Measurements from ENCODE around the gene NDUFB10.

Gene NDUFB10

DNA sequence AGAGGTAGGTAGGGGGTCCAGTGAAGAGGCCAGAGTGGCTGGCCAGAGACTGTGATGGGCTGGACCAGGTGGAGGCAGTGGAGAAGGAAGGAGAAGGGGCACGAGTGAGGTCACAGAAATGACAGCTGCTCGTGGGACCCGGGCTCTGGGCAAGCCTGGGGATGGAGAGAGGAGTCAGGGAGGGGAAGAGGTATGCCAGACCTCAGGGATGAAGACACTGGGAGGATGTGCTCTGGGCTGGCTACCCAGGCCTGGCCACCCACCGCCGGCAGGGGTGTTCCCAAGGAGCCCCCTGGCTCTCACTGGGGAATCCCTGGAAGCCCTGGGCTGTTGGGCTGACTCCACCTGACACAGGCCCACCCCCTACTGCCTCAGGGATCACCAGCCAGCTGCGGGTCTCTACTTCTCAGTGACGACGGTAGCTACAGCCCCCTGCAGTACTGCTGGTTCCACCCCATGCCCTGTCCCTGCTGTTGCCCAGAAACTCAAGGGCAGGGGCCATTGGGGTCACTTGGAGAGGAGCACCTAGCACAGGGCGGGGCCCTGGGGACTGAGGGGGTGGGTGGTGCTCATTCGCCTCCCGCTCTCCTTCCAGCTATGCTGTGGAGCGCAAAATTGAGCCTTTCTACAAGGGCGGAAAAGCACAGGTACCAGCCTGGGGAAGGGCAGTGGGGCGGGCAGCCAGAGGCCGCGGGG lies 14.3 kb downstream of the NDUFB10 start:
- no peak for DNase-seq

DNA sequence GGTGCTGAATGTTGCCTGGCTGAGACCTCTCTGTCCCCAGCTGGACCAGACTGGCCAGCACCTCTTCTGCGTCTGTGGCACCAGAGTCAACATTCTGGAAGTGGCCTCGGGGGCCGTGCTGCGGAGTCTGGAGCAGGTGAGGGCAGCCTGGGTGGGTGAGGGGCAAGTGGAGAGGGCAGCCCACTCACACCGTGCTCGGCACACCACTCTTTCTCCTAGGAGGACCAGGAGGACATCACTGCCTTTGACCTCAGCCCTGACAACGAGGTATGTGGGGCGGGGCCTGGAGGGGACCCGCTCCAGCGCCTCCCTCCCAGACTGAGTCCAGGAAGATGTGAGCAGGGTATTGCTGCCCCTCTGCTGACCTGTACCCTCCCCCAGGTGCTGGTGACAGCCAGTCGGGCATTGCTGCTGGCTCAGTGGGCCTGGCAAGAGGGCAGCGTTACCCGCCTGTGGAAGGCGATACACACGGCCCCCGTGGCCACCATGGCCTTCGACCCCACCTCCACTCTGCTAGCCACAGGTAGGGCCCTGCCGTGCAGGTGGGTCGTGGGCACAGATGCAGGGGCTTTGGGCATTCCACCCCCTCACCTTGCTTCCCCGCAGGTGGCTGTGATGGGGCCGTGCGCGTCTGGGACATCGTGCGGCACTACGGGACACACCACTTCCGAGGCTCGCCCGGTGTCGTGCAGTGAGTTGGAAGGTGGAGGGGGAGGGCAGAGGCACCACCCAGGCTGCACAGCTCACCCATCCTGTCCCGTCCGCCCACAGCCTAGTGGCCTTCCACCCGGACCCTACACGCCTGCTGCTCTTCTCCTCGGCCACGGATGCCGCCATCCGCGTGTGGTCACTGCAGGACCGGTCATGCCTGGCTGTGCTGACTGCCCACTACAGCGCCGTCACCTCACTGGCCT lies 15.1 kb downstream of the NDUFB10 start:
- DNase-seq, result no peak

DNA sequence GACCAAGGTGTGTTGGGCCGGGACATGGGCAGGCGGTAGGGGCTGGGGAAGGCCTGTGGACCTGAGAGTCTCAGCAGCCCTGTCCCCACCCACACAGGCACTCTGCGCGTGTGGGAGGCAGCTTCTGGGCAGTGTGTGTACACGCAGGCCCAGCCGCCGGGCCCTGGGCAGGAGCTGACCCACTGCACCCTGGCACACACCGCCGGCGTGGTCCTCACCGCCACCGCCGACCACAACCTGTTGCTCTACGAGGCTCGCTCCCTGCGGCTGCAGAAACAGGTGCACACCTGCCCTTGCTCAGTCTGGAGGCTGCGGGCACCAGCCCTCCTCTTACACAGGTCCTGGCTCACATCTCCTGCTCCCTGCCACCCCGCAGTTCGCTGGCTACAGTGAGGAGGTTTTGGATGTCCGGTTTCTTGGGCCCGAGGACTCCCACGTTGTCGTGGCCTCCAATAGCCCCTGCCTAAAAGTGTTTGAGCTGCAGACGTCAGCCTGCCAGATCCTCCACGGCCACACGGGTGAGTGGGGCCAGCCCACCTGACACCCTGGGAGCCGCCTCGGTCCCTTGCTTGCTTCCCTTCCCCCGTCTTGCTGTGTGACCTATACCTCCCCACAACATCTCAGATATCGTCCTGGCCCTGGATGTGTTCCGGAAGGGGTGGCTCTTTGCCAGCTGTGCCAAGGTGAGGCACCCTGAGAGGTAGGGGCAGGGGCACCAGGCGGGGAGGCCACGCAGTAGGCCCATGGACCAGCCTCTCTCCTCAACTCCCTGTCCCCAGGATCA lies 16.3 kb downstream of the NDUFB10 start:
- no peak for DNase-seq

DNA sequence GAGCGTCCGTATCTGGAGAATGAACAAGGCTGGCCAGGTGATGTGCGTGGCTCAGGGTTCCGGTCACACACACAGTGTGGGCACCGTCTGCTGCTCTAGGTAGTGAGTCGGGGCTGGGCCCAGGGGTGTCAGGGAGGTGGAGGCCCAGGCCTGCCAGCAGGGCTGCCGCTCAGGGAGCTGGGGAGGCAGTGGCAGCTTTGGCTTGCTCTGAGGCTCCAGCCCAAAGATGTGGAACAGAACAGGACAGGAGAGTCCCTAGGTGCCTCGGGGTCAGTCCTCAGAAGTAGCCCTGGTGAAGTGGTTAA lies 16.8 kb downstream of the NDUFB10 start:
- no peak for DNase-seq

DNA sequence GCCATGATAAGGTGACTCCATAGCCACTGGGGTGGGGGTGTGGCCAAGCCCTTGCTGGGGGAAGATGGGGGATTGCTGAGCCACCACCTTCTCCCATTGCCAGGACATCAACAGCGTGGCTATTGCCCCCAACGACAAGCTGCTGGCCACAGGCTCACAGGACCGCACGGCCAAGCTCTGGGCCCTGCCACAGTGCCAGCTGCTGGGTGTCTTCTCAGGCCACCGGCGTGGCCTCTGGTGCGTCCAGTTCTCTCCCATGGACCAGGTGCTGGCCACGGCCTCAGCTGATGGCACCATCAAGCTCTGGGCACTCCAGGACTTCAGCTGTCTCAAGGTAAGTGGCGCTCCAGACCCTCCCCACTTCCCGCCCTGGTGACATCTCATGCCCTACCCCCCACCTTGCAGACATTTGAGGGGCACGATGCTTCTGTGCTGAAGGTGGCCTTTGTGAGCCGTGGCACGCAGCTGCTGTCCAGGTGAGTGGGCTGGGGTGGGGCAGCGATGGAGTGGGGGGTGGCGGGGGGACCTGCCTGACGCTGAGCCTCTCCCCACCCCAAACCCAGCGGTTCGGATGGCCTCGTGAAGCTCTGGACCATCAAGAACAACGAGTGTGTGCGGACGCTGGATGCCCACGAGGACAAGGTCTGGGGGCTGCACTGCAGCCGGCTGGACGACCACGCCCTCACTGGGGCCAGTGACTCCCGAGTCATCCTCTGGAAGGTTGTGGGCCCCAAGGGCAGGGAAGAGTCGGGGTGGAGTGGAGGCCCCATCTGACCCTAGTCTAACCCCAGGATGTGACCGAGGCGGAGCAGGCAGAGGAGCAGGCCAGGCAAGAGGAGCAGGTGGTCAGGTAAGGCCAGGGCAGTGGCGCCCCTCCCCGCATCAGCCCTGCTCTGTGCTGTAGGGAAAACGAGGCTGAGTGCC lies 17.9 kb downstream of the NDUFB10 start:
- no peak for DNase-seq

DNA sequence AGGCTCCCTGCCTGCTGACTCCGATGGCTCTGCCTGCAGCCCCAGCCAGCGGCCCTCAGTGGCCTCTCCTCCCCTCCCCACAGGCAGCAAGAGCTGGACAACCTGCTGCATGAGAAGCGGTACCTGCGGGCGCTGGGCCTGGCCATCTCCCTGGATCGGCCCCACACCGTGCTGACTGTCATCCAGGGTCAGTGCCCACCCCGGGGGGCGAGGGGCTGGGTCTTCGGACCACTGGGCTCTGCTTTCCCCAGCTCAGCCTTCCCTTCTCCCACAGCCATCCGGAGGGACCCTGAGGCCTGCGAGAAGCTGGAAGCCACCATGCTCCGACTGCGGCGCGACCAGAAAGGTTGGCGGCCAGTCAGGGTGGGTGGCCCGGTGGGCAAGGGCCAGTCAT lies 18.5 kb downstream of the NDUFB10 start:
- DNase-seq, result no peak

DNA sequence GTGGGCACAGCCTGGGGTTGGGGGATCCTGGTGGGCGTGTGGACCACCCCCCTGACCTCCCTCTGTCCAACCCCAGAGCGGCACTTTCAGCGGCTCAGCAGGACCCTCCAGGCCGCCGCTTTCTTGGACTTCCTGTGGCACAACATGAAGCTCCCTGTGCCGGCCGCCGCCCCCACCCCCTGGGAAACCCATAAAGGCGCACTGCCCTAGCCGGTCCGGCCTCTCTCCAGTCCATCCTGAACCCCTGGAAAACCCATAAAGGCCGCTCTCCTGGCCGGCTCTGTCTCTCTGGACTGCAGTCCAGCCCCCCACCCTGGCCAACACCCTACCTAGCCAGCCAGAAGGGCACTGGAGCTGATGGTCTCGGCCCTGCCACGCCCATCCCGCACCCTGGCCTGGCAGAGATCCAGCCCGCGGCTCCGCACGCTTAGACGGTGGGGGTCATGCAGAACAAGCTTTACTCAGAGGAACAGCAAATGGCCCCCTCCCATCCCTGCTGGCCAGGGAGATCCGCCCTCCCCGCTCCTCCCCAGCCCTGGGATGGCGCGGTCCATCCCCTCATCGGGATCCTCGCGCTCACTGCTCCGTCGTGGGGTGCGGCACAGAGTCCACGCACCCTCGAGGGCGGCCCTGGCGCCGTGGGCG lies 19.3 kb downstream of the NDUFB10 start:
- DNase-seq, result no peak

DNA sequence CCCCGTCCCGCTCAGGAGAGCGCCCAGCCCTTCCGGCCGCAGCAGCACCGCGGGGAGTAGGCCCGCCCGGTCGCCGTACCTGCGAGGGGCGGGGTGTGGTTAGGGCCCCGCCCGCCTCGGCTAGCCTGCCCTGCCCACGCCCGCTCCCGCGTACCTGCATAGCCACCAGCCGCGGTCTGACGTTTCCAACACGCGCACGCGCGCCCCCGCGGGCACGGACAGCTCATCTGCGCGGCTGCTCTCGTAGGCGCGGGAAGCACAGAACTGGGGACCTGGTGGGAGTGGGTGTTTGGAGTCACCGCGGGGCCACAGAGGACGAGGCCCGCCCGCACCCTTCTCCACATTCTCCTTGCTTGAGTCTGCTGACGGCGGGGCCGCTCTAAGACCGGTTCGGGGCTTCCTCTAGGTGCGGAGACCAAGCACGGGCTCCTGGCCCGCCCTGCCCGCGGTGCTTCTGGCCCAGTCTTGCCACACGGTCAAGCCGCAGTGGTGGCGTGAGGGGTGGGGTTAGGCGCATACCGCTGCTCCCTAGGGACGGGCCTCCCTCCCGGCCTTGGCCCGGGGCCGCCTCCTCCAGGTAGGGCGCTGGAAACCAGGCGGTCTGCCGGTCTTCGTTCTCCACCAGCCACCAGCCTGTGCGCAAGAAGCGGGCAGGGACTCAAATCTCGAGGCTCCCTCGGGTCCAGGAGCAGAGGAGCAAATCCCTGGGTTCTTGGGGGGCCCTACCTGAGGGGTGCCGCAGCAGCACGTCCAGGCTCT lies 20.1 kb downstream of the NDUFB10 start:
- no peak for DNase-seq

DNA sequence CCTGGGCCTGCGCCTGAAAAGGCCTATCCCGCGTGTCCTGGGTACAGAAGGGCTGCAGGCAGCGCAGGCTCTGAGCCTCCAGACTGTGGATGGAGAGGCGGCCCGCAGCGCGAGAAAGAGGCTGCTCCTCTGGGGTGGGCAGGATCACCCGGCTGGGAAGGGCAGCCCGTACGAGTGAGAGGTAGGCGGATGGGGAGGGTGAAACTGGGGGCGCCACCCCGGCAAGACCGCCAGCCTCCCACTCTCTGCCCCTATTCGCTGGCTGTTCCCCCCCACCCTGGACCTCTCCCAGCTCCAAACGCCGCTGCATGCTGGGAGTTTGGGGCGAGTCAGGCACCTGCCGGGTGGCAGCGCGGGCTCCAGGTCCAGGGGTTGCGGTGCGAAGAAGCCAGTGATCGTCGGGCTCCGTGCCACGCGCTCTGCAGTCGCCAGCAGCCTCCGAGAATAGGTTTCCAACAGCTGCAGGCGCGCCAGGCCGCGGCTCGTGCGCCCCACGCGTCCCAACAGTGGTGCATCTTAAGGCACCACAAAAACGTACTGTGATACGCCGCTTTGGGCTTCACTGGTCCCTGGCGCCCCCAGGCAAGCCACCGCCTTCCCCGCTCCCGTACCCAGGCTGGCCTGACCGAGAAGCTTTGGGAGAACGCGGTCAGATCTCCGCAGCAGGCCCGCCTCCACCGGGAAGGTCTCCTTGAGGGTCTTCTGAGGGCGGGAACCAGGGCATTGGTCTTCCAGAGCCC lies 20.9 kb downstream of the NDUFB10 start:
- peak; percentile 78 for DNase-seq

DNA sequence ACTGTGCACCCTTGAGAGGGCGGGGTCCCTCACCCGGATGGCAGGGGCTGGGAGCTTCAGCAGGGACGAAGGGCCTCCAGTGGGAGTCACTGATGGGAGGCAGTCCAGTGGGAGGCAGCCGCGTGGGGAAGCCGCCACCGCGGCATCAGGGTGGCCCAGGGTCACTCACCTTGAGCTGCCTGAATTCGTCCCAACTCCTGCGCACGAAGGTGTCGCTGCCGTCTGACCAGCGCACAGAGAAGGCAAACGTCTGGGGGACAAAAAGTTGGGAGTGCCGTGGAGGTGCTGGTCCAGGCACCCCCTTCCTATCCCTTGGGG lies 21.4 kb downstream of the NDUFB10 start:
- no peak for DNase-seq

DNA sequence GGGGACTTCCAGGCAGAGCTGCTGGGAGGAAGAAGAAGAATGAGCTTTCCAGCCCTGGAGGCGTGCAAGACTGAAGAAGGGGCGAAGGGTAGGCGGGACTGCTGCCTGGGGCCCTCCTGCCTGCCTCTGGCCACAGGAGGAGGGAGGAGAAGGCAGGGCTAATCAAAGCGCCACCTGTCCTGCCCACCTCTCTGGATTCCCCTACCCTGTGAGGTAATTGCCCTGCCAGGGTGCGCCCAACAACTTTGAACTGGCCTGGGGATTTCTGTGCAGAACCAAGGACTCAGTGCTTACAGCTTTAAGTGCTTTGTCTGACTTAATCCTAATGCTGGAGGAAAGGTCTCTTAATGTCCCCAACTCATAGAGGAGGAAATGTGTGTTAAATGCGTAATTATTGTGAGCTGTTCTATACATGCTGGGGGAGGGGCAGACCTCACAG lies 22.1 kb downstream of the NDUFB10 start, which contains the start of gene NOXO1:
Gene NOXO1 (minus strand): TSS at position 72 of the 439 bp plus-strand sequence. CDS start 290 bp downstream, outside the sequence.
- peak; percentile 45 for DNase-seq

DNA sequence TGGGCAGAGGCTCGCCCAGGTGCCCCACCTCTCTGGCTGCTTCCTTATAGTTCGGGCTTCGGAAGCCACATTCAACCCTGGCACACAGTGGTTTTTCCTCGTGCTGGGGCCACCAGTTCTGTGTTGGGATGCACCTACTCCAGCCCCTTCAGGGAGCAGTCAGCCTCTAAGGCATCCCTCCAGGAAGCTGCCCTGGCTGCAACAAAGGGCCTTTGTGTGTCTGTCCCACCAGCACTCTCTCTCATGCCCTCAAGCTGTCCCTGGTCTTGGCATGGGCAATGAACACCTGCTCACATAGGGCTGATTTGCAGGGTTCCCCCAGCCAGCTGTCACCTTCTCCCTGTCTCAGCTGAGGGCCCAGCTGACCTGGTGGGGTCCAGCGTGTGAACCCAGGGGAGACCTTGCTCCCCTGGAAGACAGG lies 22.7 kb downstream of the NDUFB10 start:
- DNase-seq, result peak; percentile 37

DNA sequence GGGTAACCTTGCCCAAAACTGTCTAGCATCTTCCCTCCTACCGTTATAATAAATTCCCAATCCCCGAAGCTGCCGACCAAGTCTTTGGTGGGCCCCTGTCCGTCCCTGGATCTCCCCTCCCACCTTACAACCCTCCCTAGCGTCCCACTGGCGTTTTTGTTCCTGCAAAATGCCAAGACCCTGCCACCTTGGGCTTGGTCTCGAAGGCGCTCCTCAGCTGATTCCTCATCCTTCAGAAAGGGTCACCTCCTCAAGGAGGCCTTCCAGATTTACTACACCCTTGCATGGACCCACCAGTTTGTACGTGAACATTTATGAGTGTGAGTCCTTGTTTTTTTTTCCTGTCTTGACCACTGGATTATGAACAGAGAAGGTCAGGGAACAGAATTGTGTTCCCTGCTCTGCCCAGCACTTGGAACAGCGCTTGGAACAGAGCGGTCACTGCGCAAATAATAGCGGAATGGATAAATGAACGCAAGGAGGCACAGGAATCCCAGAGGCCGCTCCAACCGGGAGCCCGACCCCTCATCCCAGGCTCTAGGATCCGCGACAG lies 23.7 kb downstream of the NDUFB10 start:
- DNase-seq, result no peak

DNA sequence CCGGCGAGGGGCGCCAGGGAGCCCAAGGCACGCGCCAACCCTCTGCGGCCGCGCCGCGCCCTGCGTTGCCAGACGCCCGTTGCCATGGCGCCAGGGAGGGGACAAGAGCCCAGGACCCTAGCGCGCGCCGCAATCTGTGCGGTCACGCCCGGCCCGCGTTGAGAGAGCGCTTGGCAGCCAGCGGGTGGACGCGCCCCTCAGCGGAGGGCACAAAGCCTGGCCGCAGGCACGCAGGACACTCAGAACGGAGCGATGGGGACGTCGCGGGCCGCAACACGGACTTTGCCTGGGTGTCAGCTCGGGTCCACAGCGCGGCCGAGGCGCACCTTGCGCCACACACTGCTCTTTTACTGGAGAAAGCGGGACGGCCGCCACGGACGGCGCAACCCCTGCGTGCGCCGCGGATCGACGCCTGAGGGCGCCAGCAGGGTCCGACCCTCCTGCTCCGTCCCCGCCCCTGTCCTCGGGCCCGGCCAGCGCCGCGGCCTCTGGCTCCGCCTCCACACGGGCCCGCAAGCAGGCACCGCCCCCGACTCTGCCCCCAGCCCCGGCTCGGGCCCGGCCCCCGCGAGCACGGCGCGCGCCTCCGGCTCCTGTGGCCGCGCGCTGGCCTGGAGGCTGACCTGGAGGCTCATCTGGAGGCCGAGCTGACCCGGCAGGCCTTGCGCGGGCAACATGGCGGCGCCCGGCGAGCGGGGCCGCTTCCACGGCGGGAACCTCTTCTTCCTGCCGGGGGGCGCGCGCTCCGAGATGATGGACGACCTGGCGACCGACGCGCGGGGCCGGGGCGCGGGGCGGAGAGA lies 24.4 kb downstream of the NDUFB10 start, which contains the start of gene GFER:
Gene GFER (plus strand): TSS at position 650 of the 803 bp plus-strand sequence. CDS start 26 bp downstream, at position 676.
- peak; percentile 96 for DNase-seq

DNA sequence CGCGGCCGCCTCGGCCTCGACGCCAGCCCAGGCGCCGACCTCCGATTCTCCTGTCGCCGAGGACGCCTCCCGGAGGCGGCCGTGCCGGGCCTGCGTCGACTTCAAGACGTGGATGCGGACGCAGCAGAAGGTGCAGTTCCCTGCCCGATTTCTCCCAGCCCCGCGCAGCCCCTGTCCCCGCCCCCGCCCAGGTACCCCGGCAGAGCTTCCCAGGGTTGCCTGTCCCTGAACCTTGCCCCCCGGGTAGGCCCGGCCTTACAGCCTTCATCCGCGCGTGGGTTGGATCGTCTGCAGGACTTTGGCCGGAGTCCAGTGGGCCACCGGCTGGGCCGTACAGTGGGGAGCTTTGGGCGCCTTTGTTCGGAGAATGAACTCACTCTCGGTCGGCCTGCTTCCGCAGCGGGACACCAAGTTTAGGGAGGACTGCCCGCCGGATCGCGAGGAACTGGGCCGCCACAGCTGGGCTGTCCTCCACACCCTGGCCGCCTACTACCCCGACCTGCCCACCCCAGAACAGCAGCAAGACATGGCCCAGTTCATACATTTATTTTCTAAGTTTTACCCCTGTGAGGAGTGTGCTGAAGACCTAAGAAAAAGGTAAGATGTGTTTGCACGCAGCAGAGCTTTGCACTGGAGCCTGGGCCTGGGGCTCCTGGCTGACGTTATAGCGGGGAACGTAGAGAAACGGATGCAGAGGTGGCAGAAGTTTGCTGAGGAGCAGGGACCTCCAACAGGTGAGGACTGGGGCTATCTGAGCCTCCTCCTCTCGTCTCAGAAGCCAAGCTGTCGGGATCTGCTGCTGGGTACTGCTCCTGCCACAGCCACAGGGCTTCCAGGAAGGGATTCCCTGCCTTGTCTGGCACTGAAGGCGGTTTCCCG lies 25.2 kb downstream of the NDUFB10 start:
- peak; percentile 56 for DNase-seq

DNA sequence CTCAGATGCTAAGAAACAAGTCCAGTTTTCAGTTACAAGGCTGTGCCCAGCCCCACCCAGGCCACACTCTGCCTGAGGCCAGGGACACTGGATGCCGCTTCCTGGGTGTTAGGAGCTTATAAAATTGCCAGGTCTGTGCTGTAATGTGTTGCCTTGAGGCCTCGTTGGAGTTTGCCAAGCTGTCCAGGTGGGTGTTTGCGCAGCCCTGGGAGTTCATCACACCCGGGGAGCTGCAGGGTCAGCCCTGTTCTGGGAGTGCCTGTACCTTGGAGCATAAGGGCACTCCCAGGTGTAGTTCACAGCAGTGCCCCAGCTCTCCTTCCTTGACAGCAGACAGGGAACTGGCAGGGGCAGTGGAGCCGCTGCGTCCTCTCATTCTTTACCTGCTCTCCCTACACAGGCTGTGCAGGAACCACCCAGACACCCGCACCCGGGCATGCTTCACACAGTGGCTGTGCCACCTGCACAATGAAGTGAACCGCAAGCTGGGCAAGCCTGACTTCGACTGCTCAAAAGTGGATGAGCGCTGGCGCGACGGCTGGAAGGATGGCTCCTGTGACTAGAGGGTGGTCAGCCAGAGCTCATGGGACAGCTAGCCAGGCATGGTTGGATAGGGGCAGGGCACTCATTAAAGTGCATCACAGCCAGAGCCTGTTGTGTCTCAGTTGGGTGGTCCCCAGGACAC lies 26.3 kb downstream of the NDUFB10 start:
- no peak for DNase-seq

DNA sequence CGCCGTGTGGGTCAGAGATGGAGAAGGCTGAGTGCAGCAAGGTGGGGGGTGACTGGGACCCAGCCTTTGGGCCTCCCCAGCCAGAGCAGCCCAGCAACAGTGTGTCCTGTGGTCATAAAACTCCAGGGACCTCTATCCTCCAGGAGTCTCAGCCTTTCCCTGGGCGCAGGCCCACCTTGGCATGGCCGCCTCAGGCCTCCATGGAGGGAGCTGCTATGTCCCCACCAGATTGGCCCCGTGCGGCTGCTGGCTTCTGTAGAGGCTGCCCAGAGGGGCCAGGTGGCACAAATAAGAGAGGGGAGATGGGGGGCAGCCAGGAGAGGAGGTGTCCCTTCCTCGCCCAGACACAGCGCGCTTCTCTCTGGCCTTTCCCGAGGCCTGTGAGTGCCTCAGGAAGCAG lies 27.9 kb downstream of the NDUFB10 start:
- no peak for DNase-seq

All from RPMI8226 (cell line).